DND-41 (cell line): ENCODE results near the gene TALDO1.
"Not testable (repeated sequence)": the region's sequence is repeated elsewhere in the genome, so short reads cannot be mapped to it uniquely, and the experiment has no call there.

Experiments used
- CTCF ChIP-seq: IDR thresholded peaks from 2 replicates; pipeline ENCODE4 v1.5.1; 2012; ENCODE audit warnings: borderline replicate concordance, low read length, moderate library complexity, mild to moderate bottlenecking; ENCODE audit not compliant: poor library complexity, severe bottlenecking; ENCODE audit errors: extremely low read depth
- EZH2 ChIP-seq: IDR thresholded peaks from 3 replicates; pipeline ENCODE4 v1.6.1; 2012; ENCODE audit warnings: borderline replicate concordance, low read depth, mild to moderate bottlenecking, moderate library complexity, low read length, inconsistent platforms; ENCODE audit not compliant: severe bottlenecking

- not testable (repeated sequence) for TF ChIP-seq EZH2, CTCF
Observed at GRCh38 chr11:734541-734940, 12.7 kb upstream of the TALDO1 start.
